GM23338 (cell line): ENCODE measurements around the gene IQGAP2. TPM values are rescaled to one million over a fixed set of nuclear protein-coding genes. Genes with fewer than 3 reads are reported as not detected.
A peak's percentile ranks its signal among the peaks of the same experiment; 100 is the strongest.

Source experiments
- ATAC-seq: fragments of 200-7000 bp; cut with Tn5 transposase; 3 replicates; pipeline ENCODE4 v1.9.1; 2020
- DNase-seq: peaks from one replicate; pipeline ENCODE4 v3.0.0-alpha.2; 2015; ENCODE audit warnings: low spot score
- H2AFZ ChIP-seq: fragments of 200-600 bp; sonication (generic); 2 replicates; pipeline ENCODE4 v1.8.0; 2016; ENCODE audit warnings: antibody characterized with exemption, mild to moderate bottlenecking, moderate library complexity
- H3F3A ChIP-seq: fragments of 200-600 bp; sonication (generic); replicated peaks from 2 replicates; pipeline ENCODE4 v1.8.0; 2017; ENCODE audit warnings: antibody characterized with exemption, mixed run types, low read depth
- H3K27ac ChIP-seq: fragments of 200-600 bp; sonication (generic); 2 replicates; pipeline ENCODE4 v1.6.1; 2016; ENCODE audit warnings: low read depth
- H3K27me3 ChIP-seq: fragments of 200-600 bp; sonication (generic); 2 replicates; pipeline ENCODE4 v1.8.0; 2016; ENCODE audit warnings: mild to moderate bottlenecking, mixed run types, moderate library complexity; ENCODE audit not compliant: insufficient read depth
- H3K36me3 ChIP-seq: fragments of 200-600 bp; sonication (generic); 2 replicates; pipeline ENCODE4 v1.8.0; 2016; ENCODE audit warnings: mild to moderate bottlenecking; ENCODE audit not compliant: insufficient read depth
- H3K4me1 ChIP-seq: fragments of 200-600 bp; sonication (generic); 2 replicates; pipeline ENCODE4 v1.8.0; 2016; ENCODE audit warnings: mild to moderate bottlenecking, moderate library complexity; ENCODE audit not compliant: insufficient read depth
- H3K4me2 ChIP-seq: fragments of 200-600 bp; sonication (generic); 2 replicates; pipeline ENCODE4 v1.7.1; 2017; ENCODE audit warnings: mixed run types
- H3K4me3 ChIP-seq: fragments of 200-600 bp; sonication (generic); 2 replicates; pipeline ENCODE4 v1.6.1; 2016; ENCODE audit warnings: mixed run types
- H3K79me2 ChIP-seq: fragments of 200-600 bp; sonication (generic); replicated peaks from 2 replicates; pipeline ENCODE4 v1.8.0; 2017; ENCODE audit warnings: mild to moderate bottlenecking; ENCODE audit not compliant: insufficient read depth
- H3K9me2 ChIP-seq: fragments of 200-600 bp; sonication (generic); 2 replicates; pipeline ENCODE4 v1.8.0; 2017; ENCODE audit not compliant: insufficient read depth
- H4K20me1 ChIP-seq: fragments of 200-600 bp; sonication (generic); replicated peaks from 2 replicates; pipeline ENCODE4 v1.8.0; 2017; ENCODE audit warnings: mild to moderate bottlenecking; ENCODE audit not compliant: insufficient read depth
- H3K27ac Mint-ChIP-seq: 2 replicates; pipeline ENCODE4 v1.8.0; 2020; ENCODE audit warnings: inconsistent platforms, mild to moderate bottlenecking, moderate library complexity, mixed read lengths
- H3K27me3 Mint-ChIP-seq: 3 replicates; pipeline ENCODE4 v1.8.0; 2022; ENCODE audit warnings: low read depth, mild to moderate bottlenecking, moderate library complexity, mixed read lengths, inconsistent platforms; ENCODE audit not compliant: insufficient read depth, poor library complexity
- H3K36me3 Mint-ChIP-seq: 3 replicates; pipeline ENCODE4 v1.8.0; 2021; ENCODE audit warnings: low read depth, mild to moderate bottlenecking, inconsistent platforms, moderate library complexity, mixed read lengths
- H3K4me1 Mint-ChIP-seq: 3 replicates; pipeline ENCODE4 v1.8.0; 2020; ENCODE audit warnings: mild to moderate bottlenecking, inconsistent platforms, mixed read lengths
- H3K4me3 Mint-ChIP-seq: 3 replicates; pipeline ENCODE4 v1.8.0; 2021; ENCODE audit warnings: moderate library complexity, mild to moderate bottlenecking, inconsistent platforms, mixed read lengths
- H3K9me3 Mint-ChIP-seq: 3 replicates; pipeline ENCODE4 v1.8.0; 2020; ENCODE audit warnings: moderate library complexity, mild to moderate bottlenecking, inconsistent platforms, mixed read lengths
- EZH2phosphoT487 ChIP-seq: fragments of 200-600 bp; sonication (generic); IDR thresholded peaks from one replicate; pipeline ENCODE4 v1.8.1; 2018; ENCODE audit warnings: antibody characterized with exemption; ENCODE audit not compliant: unreplicated experiment
- NANOG ChIP-seq: IDR thresholded peaks from 2 replicates; pipeline ENCODE4 v1.6.1; 2016; ENCODE audit warnings: antibody characterized with exemption, borderline replicate concordance
- POLR2AphosphoS5 ChIP-seq: IDR thresholded peaks from 2 replicates; pipeline ENCODE4 v1.6.1; 2016; ENCODE audit warnings: antibody characterized with exemption, low read depth
- REST ChIP-seq: IDR thresholded peaks from one replicate; pipeline ENCODE4 v1.6.1; 2018; ENCODE audit warnings: antibody characterized with exemption; ENCODE audit not compliant: unreplicated experiment
- STAT1 ChIP-seq: IDR thresholded peaks from one replicate; pipeline ENCODE4 v1.6.1; 2016; ENCODE audit warnings: antibody characterized with exemption; ENCODE audit not compliant: unreplicated experiment
- ZNF114 ChIP-seq: fragments of 250-450 bp; sonication (Bioruptor Pico); IDR thresholded peaks from 2 replicates; pipeline ENCODE4 v1.5.0; 2020; ENCODE audit warnings: mild to moderate bottlenecking, moderate library complexity
- ZNF331 ChIP-seq: fragments of 250-450 bp; sonication (Bioruptor Pico); IDR thresholded peaks from 2 replicates; pipeline ENCODE4 v1.5.0; 2020; ENCODE audit warnings: low read depth, mild to moderate bottlenecking, moderate library complexity
- polyA plus RNA-seq: library from polyadenylated mRNA; unstranded; fragments of >200 nt; fragmentation: Nextera tagmentation; extraction: Ambion mirVana; gene quantifications from 2 replicates; pipeline ENCODE4 v1.2.1, GENCODE V29; 2016
- total RNA-seq: library from RNA; depleted of rRNA; stranded (reverse); fragments of >200 nt; shearing (Covaris generic); gene quantifications from 2 replicates; pipeline ENCODE4 v1.2.3, GENCODE V29; 2014
- TF ChIP-seq, protein P1 (sequence below), 2 experiments: fragments of 200-600 bp in 1 of 2; sonication (generic) in 1 of 2; conservative IDR thresholded peaks; 2 replicates each; pipeline versions ENCODE4 v1.5.1 to v1.6.1; 2016 to 2017; ENCODE audit warnings: antibody characterized with exemption in 2 of 2, low read depth in 2 of 2, mild to moderate bottlenecking in 2 of 2, moderate library complexity in 1 of 2
- TF ChIP-seq, protein P2 (sequence below): fragments of 250-450 bp; sonication (Bioruptor Pico); IDR thresholded peaks from 2 replicates; pipeline ENCODE4 v1.5.0; 2020; ENCODE audit warnings: mild to moderate bottlenecking, moderate library complexity

Gene IQGAP2
- total and polyA plus RNA-seq, 2 experiments from 2014 or later, result 60.0 to 86.5 TPM

GRCh38 chr5:76383126-76383832 lies 19.8 kb upstream of the IQGAP2 start (continued):
- TF ChIP-seq REST, result no peak
- no peak for TF ChIP-seq STAT1
- no peak for TF ChIP-seq EZH2phosphoT487
- TF ChIP-seq, protein P1, sequence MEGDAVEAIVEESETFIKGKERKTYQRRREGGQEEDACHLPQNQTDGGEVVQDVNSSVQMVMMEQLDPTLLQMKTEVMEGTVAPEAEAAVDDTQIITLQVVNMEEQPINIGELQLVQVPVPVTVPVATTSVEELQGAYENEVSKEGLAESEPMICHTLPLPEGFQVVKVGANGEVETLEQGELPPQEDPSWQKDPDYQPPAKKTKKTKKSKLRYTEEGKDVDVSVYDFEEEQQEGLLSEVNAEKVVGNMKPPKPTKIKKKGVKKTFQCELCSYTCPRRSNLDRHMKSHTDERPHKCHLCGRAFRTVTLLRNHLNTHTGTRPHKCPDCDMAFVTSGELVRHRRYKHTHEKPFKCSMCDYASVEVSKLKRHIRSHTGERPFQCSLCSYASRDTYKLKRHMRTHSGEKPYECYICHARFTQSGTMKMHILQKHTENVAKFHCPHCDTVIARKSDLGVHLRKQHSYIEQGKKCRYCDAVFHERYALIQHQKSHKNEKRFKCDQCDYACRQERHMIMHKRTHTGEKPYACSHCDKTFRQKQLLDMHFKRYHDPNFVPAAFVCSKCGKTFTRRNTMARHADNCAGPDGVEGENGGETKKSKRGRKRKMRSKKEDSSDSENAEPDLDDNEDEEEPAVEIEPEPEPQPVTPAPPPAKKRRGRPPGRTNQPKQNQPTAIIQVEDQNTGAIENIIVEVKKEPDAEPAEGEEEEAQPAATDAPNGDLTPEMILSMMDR (conservative IDR thresholded peaks at IDR 0.05; ENCODE audit: low read depth in 2 of 2), result no peak

DNA sequence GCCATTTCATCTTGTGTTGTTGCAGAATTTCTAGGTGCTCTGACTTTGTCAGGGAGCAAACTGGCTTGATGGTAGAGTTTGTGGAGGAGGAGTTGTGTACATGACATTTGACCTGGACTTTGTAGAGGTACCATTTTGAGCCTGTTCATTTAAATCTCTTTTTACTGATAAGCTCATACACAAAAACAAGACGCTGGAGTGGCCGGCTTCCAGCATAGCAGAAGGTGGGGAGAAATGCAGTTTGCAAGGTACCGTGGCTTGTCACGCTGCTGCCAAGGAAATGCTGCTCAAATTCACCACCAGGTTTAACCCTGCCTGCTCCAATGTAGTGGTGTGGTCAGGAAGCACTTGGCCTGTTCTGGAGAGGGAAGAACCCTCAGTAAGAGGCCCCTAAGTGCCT lies 18.9 kb upstream of the IQGAP2 start:
- no peak overlapping the region for H3K4me2 ChIP-seq
- H3K79me2 ChIP-seq, result no peaks in the 10 kb centered on the region
- Mint-ChIP-seq H3K9me3 (no peaks in the 10 kb centered on the region; the same call in 2 of the 3 replicates), H3K36me3 (no peaks in the 10 kb centered on the region; the same call in 2 of the 3 replicates), H3K27me3 (no peaks in the 10 kb centered on the region), H3K4me3 (no peak overlapping the region), H3K27ac (no peak overlapping the region), H3K4me1 (peaks cover 19% of the 10 kb centered on the region)
- H3K4me1 ChIP-seq, result peaks cover 9% of the 10 kb centered on the region
- no peaks in the 10 kb centered on the region for H3F3A ChIP-seq
- H3K36me3 ChIP-seq, result no peaks in the 10 kb centered on the region; the same call in 1 of the 2 replicates
- H3K27me3 ChIP-seq, result no peaks in the 10 kb centered on the region
- no peak overlapping the region for H3K27ac ChIP-seq
- no peaks in the 10 kb centered on the region for H4K20me1 ChIP-seq
- DNase-seq (peak; percentile 21), ATAC-seq (peak; percentile 63)
- H2AFZ ChIP-seq, result 0 out of 2 replicates have a peak overlapping the region, but pooled peaks have one; percentile 74
- H3K4me3 ChIP-seq, result no peak overlapping the region
- no peaks in the 10 kb centered on the region for H3K9me2 ChIP-seq
- TF ChIP-seq ZNF331 (no peak), EZH2phosphoT487 (no peak), NANOG (no peak), ZNF114 (CRISPR knock-in tag) (no peak), REST (no peak), POLR2AphosphoS5 (no peak)
- TF ChIP-seq, protein P2, sequence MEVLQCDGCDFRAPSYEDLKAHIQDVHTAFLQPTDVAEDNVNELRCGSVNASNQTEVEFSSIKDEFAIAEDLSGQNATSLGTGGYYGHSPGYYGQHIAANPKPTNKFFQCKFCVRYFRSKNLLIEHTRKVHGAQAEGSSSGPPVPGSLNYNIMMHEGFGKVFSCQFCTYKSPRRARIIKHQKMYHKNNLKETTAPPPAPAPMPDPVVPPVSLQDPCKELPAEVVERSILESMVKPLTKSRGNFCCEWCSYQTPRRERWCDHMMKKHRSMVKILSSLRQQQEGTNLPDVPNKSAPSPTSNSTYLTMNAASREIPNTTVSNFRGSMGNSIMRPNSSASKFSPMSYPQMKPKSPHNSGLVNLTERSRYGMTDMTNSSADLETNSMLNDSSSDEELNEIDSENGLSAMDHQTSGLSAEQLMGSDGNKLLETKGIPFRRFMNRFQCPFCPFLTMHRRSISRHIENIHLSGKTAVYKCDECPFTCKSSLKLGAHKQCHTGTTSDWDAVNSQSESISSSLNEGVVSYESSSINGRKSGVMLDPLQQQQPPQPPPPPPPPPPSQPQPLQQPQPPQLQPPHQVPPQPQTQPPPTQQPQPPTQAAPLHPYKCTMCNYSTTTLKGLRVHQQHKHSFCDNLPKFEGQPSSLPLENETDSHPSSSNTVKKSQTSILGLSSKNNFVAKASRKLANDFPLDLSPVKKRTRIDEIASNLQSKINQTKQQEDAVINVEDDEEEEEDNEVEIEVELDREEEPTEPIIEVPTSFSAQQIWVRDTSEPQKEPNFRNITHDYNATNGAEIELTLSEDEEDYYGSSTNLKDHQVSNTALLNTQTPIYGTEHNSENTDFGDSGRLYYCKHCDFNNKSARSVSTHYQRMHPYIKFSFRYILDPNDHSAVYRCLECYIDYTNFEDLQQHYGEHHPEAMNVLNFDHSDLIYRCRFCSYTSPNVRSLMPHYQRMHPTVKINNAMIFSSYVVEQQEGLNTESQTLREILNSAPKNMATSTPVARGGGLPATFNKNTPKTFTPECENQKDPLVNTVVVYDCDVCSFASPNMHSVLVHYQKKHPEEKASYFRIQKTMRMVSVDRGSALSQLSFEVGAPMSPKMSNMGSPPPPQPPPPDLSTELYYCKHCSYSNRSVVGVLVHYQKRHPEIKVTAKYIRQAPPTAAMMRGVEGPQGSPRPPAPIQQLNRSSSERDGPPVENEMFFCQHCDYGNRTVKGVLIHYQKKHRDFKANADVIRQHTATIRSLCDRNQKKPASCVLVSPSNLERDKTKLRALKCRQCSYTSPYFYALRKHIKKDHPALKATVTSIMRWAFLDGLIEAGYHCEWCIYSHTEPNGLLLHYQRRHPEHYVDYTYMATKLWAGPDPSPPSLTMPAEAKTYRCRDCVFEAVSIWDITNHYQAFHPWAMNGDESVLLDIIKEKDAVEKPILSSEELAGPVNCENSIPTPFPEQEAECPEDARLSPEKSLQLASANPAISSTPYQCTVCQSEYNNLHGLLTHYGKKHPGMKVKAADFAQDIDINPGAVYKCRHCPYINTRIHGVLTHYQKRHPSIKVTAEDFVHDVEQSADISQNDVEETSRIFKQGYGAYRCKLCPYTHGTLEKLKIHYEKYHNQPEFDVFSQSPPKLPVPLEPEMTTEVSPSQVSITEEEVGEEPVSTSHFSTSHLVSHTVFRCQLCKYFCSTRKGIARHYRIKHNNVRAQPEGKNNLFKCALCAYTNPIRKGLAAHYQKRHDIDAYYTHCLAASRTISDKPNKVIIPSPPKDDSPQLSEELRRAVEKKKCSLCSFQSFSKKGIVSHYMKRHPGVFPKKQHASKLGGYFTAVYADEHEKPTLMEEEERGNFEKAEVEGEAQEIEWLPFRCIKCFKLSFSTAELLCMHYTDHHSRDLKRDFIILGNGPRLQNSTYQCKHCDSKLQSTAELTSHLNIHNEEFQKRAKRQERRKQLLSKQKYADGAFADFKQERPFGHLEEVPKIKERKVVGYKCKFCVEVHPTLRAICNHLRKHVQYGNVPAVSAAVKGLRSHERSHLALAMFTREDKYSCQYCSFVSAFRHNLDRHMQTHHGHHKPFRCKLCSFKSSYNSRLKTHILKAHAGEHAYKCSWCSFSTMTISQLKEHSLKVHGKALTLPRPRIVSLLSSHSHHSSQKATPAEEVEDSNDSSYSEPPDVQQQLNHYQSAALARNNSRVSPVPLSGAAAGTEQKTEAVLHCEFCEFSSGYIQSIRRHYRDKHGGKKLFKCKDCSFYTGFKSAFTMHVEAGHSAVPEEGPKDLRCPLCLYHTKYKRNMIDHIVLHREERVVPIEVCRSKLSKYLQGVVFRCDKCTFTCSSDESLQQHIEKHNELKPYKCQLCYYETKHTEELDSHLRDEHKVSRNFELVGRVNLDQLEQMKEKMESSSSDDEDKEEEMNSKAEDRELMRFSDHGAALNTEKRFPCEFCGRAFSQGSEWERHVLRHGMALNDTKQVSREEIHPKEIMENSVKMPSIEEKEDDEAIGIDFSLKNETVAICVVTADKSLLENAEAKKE, result no peak
